Epidermal melanocyte (primary cell): ENCODE measurements around the gene DNM1L.
"Not testable (repeated sequence)": the region's sequence is repeated elsewhere in the genome, so short reads cannot be mapped to it uniquely, and the experiment has no call there.

ENCODE experiments used
- DNase-seq: peaks from one replicate; pipeline ENCODE4 v3.0.0; 2011; ENCODE audit warnings: low spot score; ENCODE audit not compliant: insufficient read length

DNM1L gene

DNA sequence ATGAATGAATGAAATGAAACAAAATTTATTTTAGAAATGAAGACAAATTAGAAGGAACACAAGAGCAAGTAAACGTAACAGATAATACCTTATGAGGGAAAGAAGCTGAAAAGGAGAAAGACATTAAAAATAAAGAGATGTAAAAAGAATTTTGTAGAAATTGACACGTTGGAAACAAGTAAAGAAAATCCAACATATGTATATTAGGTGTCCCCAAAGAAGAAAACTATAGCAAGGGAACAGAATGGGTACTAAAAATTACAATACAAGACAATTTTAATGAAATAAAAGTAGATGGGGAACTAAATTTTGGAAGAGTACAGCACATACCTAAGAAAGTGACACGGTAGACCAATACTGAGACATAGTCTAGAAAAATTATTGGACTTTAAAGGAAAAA is 16.7 kb downstream of the DNM1L start:
- DNase-seq: no peak

GRCh38 chr12:32697445-32697844 is 18.3 kb downstream of the DNM1L start:
- DNase-seq: no peak

DNA sequence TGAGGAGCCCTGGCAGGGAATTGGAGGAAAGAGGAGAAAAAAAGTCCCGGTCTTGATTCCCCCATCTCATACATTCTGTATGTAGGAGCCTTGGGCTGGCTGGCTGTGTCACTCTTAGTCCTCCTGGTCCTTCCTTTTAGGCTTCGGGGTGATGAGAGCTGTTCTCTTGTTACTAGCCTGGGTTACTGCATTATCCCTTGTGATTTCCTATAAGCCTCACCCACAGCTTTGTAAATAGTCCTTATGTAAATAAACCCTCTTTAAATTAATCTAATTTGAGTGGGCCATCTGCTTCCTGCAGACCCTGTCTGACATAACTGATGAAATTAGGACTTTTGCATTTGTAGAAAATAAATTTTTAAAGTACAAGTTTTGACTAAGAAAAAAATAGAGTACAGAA is 19.2 kb downstream of the DNM1L start:
- DNase-seq: no peak

GRCh38 chr12:32699437-32699836 is 20.3 kb downstream of the DNM1L start:
- DNase-seq: not testable (repeated sequence)

DNA sequence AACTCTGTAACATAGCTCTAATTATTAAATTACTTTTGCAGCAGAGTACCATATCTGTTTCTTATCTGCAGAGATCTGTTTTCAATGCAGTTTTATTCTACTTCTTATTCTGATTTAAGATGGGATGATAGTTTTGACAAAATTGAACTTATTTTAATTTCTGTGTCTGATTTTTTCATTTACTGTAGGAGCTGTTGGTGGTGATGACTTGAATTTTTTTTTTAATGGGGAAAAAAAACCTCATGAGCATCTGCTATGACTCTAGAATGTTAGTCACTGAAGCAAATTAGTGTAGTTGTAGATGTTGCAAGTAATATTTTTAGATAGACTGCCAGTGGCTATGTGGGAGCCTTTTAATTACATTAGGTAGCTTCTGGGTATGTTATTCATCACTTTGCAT is 23.4 kb downstream of the DNM1L start:
- DNase-seq: no peak

DNA sequence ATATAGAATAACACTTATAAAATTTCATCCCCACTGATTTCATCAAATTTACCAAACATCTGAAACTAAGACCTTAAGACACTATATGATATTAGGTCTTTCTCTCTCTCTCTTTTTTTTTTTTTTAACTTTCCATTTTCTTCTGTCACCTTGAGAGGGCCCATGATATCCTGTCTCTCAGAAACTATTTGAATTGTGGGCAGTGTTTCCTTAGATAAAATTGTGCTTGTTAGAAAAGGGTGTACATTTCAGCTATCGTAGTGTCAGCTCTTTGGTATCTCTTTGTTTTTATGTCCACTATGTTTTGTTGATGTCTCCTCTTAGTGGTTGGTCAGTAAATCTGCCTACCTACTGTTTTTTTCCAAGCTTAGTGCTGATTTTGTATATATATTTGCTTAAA is 23.8 kb downstream of the DNM1L start:
- DNase-seq: no peak

DNA sequence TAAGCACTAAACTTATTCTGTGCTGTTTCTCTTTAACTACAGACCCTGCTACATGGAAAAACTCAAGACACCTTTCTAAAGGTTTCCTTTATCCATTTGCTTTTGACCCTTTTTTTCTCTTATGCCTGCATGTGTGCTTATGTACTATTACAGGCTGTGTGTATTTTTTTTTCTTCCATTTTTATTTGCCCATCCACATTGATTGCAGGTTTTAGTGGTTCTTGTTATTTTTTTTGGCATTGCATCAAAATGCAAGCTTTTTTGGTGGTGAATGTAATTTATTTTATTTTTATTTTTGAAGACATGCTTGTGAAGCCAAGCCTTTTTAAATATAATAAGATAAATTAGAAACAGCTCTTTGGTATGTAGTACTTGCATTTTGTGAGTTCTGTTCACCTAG is 26.7 kb downstream of the DNM1L start:
- no peak for DNase-seq

- no peak for DNase-seq
These were observed 27.4 kb downstream of the DNM1L start for GRCh38 chr12:32706335-32707024.

DNA sequence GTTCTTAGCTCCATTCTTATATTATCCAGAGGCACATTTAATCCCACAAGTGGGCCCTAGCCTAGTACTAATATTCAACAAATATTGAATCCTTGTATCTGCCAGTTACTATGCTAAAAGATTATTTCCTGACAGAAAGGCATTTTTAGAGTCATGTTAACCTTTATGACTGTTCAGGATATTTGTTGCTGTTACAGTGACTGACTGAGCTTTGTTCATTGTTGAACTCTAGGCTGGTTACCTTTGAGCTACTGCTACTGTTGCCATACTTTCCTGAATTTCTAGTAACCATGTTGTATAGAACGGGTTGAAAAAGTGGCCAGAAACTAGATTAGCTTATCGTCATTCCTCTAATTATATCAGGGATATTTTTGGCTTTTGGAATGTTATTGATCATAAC is 29.8 kb downstream of the DNM1L start:
- DNase-seq: no peak

DNA sequence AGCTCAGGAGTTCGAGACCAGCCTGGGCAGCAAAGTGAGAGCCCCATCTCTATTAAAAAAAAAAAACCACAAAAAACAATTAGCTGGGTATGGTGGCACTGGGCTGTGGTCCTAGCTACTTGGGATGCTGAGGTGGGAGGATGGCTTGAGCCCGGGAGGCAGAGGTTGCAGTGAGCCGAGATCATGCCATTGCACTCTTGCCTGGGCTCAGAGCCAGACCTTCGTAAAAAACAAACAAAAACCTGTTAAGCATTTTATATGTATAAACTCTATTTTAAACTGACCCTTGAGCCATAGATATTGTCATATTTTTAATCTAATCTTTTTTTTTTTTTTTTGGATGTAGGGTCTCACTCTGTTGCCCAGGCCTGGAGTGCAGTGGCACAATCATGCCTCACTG is 35.7 kb downstream of the DNM1L start:
- no peak for DNase-seq

- DNase-seq: no peak
These were observed 39.8 kb downstream of the DNM1L start for GRCh38 chr12:32718926-32719325.

GRCh38 chr12:32725308-32725707 is 46.2 kb downstream of the DNM1L start:
- not testable (repeated sequence) for DNase-seq

- DNase-seq: no peak
These were observed 47.2 kb downstream of the DNM1L start for GRCh38 chr12:32726286-32726685.

GRCh38 chr12:32727237-32727636 is 48.1 kb downstream of the DNM1L start:
- DNase-seq: no peak

DNA sequence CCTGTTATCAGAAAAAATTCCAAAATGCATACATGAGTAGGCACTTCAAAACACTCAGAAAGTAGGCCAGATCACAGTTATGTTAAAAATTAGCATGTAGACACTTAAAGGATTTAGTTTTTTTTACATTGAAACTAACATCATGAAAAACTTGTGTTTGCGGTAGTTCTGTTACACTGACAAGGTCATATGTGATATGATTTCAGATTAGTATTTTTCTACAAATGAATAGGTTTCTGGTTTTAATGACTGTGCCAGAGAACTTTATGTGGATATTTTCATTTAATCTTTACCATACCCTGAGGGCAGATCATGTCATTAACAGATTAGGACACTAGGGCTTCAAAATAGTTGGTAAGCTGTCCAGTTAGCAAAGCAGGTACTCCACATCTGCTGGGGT is 55.9 kb downstream of the DNM1L start:
- no peak for DNase-seq

DNA sequence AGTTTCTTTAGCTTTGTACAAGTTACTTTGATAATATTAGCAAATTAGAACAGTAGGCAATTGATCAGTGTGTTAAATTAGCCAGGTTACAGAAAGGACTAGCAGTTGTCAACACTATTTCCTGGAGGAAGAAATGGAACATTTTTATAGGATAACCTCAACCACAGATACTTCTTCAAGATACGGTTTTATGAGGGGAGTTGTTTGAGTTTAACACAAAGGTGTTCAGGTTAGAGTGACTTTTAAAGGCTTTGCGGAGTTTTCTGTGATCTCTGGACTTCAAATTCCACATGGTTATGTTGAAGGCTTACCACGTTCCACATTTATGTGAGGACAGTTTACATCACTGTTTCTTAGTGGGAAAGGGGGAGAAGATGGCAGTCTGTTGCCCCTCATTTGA is 57.3 kb downstream of the DNM1L start:
- DNase-seq: no peak

- no peak for DNase-seq
These were observed 58.6 kb downstream of the DNM1L start for GRCh38 chr12:32737715-32738114.

GRCh38 chr12:32739279-32739678 is 60.2 kb downstream of the DNM1L start:
- DNase-seq: no peak

DNA sequence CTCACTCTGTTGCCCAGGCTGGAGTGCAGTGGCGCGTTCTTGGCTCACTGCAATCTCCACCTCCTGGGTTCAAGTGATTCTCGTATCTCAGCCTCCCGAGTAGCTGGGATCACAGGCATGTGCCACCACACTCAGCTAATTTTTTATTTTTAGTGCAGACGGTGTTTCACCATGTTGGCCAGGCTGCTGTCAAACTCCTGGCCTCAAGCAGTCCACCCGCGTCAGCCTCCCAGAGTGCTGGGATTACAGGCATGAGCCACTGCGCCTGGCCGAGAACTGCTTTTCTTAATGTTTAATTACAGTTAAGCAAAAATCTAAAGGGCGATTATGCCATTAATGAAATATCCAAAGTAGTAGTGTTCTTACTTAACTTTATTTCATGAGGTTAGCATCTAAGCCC is 63.0 kb downstream of the DNM1L start:
- no peak for DNase-seq

GRCh38 chr12:32743264-32743663 is 64.2 kb downstream of the DNM1L start:
- DNase-seq: no peak

DNA sequence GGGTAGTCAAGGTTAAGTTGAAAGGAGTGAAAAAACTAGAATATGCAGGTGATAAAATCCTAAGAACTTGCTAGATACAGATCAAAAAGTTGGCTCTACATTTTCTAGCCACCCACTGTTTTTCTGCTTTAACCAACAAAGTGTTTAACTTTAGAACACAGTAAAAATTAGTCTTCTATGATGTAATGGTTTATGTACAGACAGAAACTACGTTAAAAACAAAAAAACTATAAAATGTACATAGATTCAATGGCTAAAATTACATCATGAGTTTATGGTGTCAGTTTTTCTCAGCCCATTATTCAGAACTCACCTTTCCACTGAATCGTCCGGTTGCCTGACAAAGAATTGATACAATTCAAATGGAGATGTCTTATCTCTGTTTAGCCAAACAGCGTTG is 74.5 kb downstream of the DNM1L start:
- no peak for DNase-seq

- DNase-seq: no peak
These were observed 75.0 kb downstream of the DNM1L start for GRCh38 chr12:32754111-32754510.

DNA sequence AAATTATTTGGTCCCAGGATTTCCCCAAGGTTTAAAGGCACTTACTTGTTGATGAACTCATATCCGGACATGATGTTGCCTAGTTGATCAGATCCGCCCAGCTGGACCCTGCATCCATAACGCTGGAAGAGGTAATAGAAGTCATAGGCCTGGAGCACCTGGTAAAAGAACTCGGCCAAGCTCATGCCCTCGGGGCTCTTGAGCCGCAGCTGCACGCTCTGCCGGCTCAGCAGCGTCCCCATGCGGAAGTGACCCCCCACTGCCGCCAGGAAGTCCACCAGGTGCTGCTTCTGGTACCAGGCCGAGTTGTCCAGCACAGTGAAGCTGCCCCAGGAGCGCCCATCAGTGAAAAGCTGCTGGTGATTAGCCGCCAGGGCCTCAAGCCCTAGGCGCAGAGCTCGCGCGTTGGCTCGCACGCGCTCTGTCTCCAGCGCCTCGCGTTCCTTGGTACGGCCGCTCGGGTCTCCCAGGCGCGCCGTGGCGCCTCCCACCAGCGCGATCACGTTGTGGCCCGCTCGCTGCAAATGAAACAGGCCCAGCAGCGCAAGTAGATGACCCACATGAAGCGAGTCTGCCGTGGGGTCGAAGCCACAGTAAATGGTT is 76.1 kb downstream of the DNM1L start:
- no peak for DNase-seq
